ENCODE results near the gene B4GALNT2.

Gene B4GALNT2

GRCh38 chr17:49213847-49214246 lies 81.3 kb downstream of the B4GALNT2 start:
- no peak for DNase-seq

GRCh38 chr17:49214676-49215360 lies 82.2 kb downstream of the B4GALNT2 start:
- no peak for DNase-seq

- no peak for DNase-seq
Observed at GRCh38 chr17:49216482-49216881, 83.9 kb downstream of the B4GALNT2 start.

- no peak for DNase-seq
Observed at GRCh38 chr17:49216953-49217650, 84.5 kb downstream of the B4GALNT2 start.

GRCh38 chr17:49217651-49218413 lies 85.3 kb downstream of the B4GALNT2 start:
- DNase-seq, result peak; percentile 55 to 58

- DNase-seq, result peak; percentile 21 to 32
Observed at GRCh38 chr17:49218941-49219913, 86.7 kb downstream of the B4GALNT2 start.

- no peak for DNase-seq
Observed at GRCh38 chr17:49219987-49220386, 87.4 kb downstream of the B4GALNT2 start.

GRCh38 chr17:49223168-49223516 lies 90.6 kb downstream of the B4GALNT2 start:
- no peak for DNase-seq

- peak; percentile 49 to 73 for DNase-seq
Observed at GRCh38 chr17:49223517-49224197, 91.1 kb downstream of the B4GALNT2 start.

GRCh38 chr17:49224198-49224996 lies 91.8 kb downstream of the B4GALNT2 start:
- DNase-seq, result peak; percentile 32 to 50

GRCh38 chr17:49224997-49225337 lies 92.4 kb downstream of the B4GALNT2 start:
- no peak for DNase-seq

- no peak for DNase-seq
Observed at GRCh38 chr17:49225554-49226236, 93.1 kb downstream of the B4GALNT2 start.
